ENCODE data around the gene CYP2D6. TPM values are rescaled to one million over a fixed set of nuclear protein-coding genes. Genes with fewer than 3 reads are reported as not detected.
"Not testable (repeated sequence)": the region's sequence is repeated elsewhere in the genome, so short reads cannot be mapped to it uniquely, and the experiment has no call there.

The CYP2D6 gene
- total and polyA plus RNA-seq, 4 donors: 0.79 to 9.9 (median 3.4) TPM

- DNase-seq (ENCODE audit: low read depth in 4 of 6, low spot score in 6 of 6): no peak
- no peak overlapping the region for H3K4me3 ChIP-seq (ENCODE audit: low read depth, low read length)
- no peaks in the 10 kb centered on the region for H3K4me1 ChIP-seq (ENCODE audit: control insufficient read depth, insufficient read depth, low read length)
- H3K9me3 ChIP-seq (ENCODE audit: control insufficient read depth, insufficient read depth, low read length): no peaks in the 10 kb centered on the region
- H3K27me3 ChIP-seq (ENCODE audit: control insufficient read depth, insufficient read depth, low read length): no peaks in the 10 kb centered on the region
- peaks cover 66% of the 10 kb centered on the region for H3K36me3 ChIP-seq (ENCODE audit: control insufficient read depth, insufficient read depth, low read length)
- WGBS (ENCODE audit: insufficient coverage): 93% methylated on average over 25 of the region's 27 CpGs
- H3K27ac ChIP-seq (ENCODE audit: low read depth, low read length): no peak overlapping the region
Observed at GRCh38 chr22:42150727-42151590, 20.3 kb upstream of the CYP2D6 start.

- H3K27me3 ChIP-seq (ENCODE audit: control insufficient read depth, insufficient read depth, low read length); H3K27ac ChIP-seq (ENCODE audit: low read depth, low read length); H3K4me3 ChIP-seq (ENCODE audit: low read depth, low read length); DNase-seq (ENCODE audit: low read depth in 4 of 6, low spot score in 6 of 6); H3K9me3 ChIP-seq (ENCODE audit: control insufficient read depth, insufficient read depth, low read length); H3K4me1 ChIP-seq (ENCODE audit: control insufficient read depth, insufficient read depth, low read length): not testable (repeated sequence)
- 95% methylated on average over 7 of the region's 16 CpGs for WGBS (ENCODE audit: insufficient coverage)
- H3K36me3 ChIP-seq (ENCODE audit: control insufficient read depth, insufficient read depth, low read length): peaks cover 60% of the 10 kb centered on the region
Observed at GRCh38 chr22:42149798-42150197, 19.2 kb upstream of the CYP2D6 start.

GRCh38 chr22:42145175-42145574, 14.6 kb upstream of the CYP2D6 start:
- H3K36me3 ChIP-seq (ENCODE audit: control insufficient read depth, insufficient read depth, low read length): peaks cover 58% of the 10 kb centered on the region
- H3K4me3 ChIP-seq (ENCODE audit: low read depth, low read length): no peak overlapping the region
- H3K27me3 ChIP-seq (ENCODE audit: control insufficient read depth, insufficient read depth, low read length): no peaks in the 10 kb centered on the region
- H3K4me1 ChIP-seq (ENCODE audit: control insufficient read depth, insufficient read depth, low read length): no peaks in the 10 kb centered on the region
- 51% methylated on average over 5 of the region's 6 CpGs for WGBS (ENCODE audit: insufficient coverage)
- H3K27ac ChIP-seq (ENCODE audit: low read depth, low read length): no peak overlapping the region
- DNase-seq (ENCODE audit: low read depth in 4 of 6, low spot score in 6 of 6): no peak
- H3K9me3 ChIP-seq (ENCODE audit: control insufficient read depth, insufficient read depth, low read length): no peaks in the 10 kb centered on the region

GRCh38 chr22:42143859-42144822, 13.5 kb upstream of the CYP2D6 start:
- not testable (repeated sequence) for DNase-seq (ENCODE audit: low read depth in 4 of 6, low spot score in 6 of 6); H3K27ac ChIP-seq (ENCODE audit: low read depth, low read length); H3K4me3 ChIP-seq (ENCODE audit: low read depth, low read length); H3K4me1 ChIP-seq (ENCODE audit: control insufficient read depth, insufficient read depth, low read length); H3K9me3 ChIP-seq (ENCODE audit: control insufficient read depth, insufficient read depth, low read length); H3K27me3 ChIP-seq (ENCODE audit: control insufficient read depth, insufficient read depth, low read length)
- H3K36me3 ChIP-seq (ENCODE audit: control insufficient read depth, insufficient read depth, low read length): peaks cover 50% of the 10 kb centered on the region
- 94% methylated on average over 7 of the region's 20 CpGs for WGBS (ENCODE audit: insufficient coverage)

GRCh38 chr22:42142771-42143461, 12.3 kb upstream of the CYP2D6 start:
- Histone ChIP-seq H3K9me3 (ENCODE audit: control insufficient read depth, insufficient read depth, low read length) (no peaks in the 10 kb centered on the region), H3K4me1 (ENCODE audit: control insufficient read depth, insufficient read depth, low read length) (no peaks in the 10 kb centered on the region), H3K27ac (ENCODE audit: low read depth, low read length) (no peak overlapping the region), H3K27me3 (ENCODE audit: control insufficient read depth, insufficient read depth, low read length) (no peaks in the 10 kb centered on the region), H3K4me3 (ENCODE audit: low read depth, low read length) (no peak overlapping the region), H3K36me3 (ENCODE audit: control insufficient read depth, insufficient read depth, low read length) (peaks cover 50% of the 10 kb centered on the region)
- whole genome bisulfite sequencing (ENCODE audit: insufficient coverage): 95% methylated on average over 40 of the region's 54 CpGs
- DNase-seq (ENCODE audit: low read depth in 4 of 6, low spot score in 6 of 6): no peak

- not testable (repeated sequence) for H3K9me3 ChIP-seq (ENCODE audit: control insufficient read depth, insufficient read depth, low read length); DNase-seq (ENCODE audit: low read depth in 4 of 6, low spot score in 6 of 6); H3K27ac ChIP-seq (ENCODE audit: low read depth, low read length); H3K4me3 ChIP-seq (ENCODE audit: low read depth, low read length); H3K4me1 ChIP-seq (ENCODE audit: control insufficient read depth, insufficient read depth, low read length); H3K27me3 ChIP-seq (ENCODE audit: control insufficient read depth, insufficient read depth, low read length)
- peaks cover 51% of the 10 kb centered on the region for H3K36me3 ChIP-seq (ENCODE audit: control insufficient read depth, insufficient read depth, low read length)
- 89% methylated on average over 17 of the region's 24 CpGs for WGBS (ENCODE audit: insufficient coverage)
Observed at GRCh38 chr22:42141307-42142057, 10.9 kb upstream of the CYP2D6 start.

- H3K27me3 ChIP-seq (ENCODE audit: control insufficient read depth, insufficient read depth, low read length); H3K9me3 ChIP-seq (ENCODE audit: control insufficient read depth, insufficient read depth, low read length); H3K4me1 ChIP-seq (ENCODE audit: control insufficient read depth, insufficient read depth, low read length); H3K27ac ChIP-seq (ENCODE audit: low read depth, low read length); DNase-seq (ENCODE audit: low read depth in 4 of 6, low spot score in 6 of 6); H3K4me3 ChIP-seq (ENCODE audit: low read depth, low read length): not testable (repeated sequence)
- WGBS (ENCODE audit: insufficient coverage): 81% methylated on average over 7 of the region's 17 CpGs
- H3K36me3 ChIP-seq (ENCODE audit: control insufficient read depth, insufficient read depth, low read length): peaks cover 48% of the 10 kb centered on the region
Observed at GRCh38 chr22:42140153-42140552, 9.5 kb upstream of the CYP2D6 start.

GRCh38 chr22:42139508-42139907, 8.9 kb upstream of the CYP2D6 start:
- 91% methylated on average over 6 of the region's 7 CpGs for WGBS (ENCODE audit: insufficient coverage)
- H3K4me1 ChIP-seq (ENCODE audit: control insufficient read depth, insufficient read depth, low read length); H3K4me3 ChIP-seq (ENCODE audit: low read depth, low read length); H3K27ac ChIP-seq (ENCODE audit: low read depth, low read length); H3K27me3 ChIP-seq (ENCODE audit: control insufficient read depth, insufficient read depth, low read length); H3K9me3 ChIP-seq (ENCODE audit: control insufficient read depth, insufficient read depth, low read length); DNase-seq (ENCODE audit: low read depth in 4 of 6, low spot score in 6 of 6): not testable (repeated sequence)
- H3K36me3 ChIP-seq (ENCODE audit: control insufficient read depth, insufficient read depth, low read length): peaks cover 44% of the 10 kb centered on the region

GRCh38 chr22:42138972-42139371, 8.4 kb upstream of the CYP2D6 start:
- Histone ChIP-seq H3K27me3 (ENCODE audit: control insufficient read depth, insufficient read depth, low read length) (no peaks in the 10 kb centered on the region), H3K4me3 (ENCODE audit: low read depth, low read length) (no peak overlapping the region), H3K9me3 (ENCODE audit: control insufficient read depth, insufficient read depth, low read length) (no peaks in the 10 kb centered on the region), H3K36me3 (ENCODE audit: control insufficient read depth, insufficient read depth, low read length) (peaks cover 39% of the 10 kb centered on the region), H3K27ac (ENCODE audit: low read depth, low read length) (no peak overlapping the region), H3K4me1 (ENCODE audit: control insufficient read depth, insufficient read depth, low read length) (peaks cover 4% of the 10 kb centered on the region)
- WGBS (ENCODE audit: insufficient coverage): 96% methylated on average over 2 of the region's 2 CpGs
- DNase-seq (ENCODE audit: low read depth in 4 of 6, low spot score in 6 of 6): no peak

All from spinal cord (tissue), 10 donors.